A549 (cell line): Measurements from ENCODE around the gene DTX1. TPM values are rescaled to one million over a fixed set of nuclear protein-coding genes. Genes with fewer than 3 reads are reported as not detected.
A peak's percentile ranks its signal among the peaks of the same experiment; 100 is the strongest.

Experiments used
- ATAC-seq, 2 experiments: fragments of 200-7000 bp in 1 of 2; fragments of >200 bp in 1 of 2; cut with Nextera tagmentation in 1 of 2; cut with Tn5 transposase in 1 of 2; 3 replicates each; pipeline versions ENCODE4 v1.8.0 to v1.9.1; 2018 to 2020; ENCODE audit warnings: mild to moderate bottlenecking in 1 of 2, moderate library complexity in 1 of 2
- CTCF ChIA-PET: fragments of 300-600 bp; sonication (Branson Sonifier 250); formaldehyde crosslinking; extraction: SDS; loops from one replicate; lab custom pipeline; 2021; ENCODE audit warnings: antibody characterized with exemption, inconsistent platforms; lab: Yijun Ruan, JAX
- POLR2A ChIA-PET: fragments of 350-600 bp; formaldehyde crosslinking; extraction: SDS; loops from one replicate; lab custom pipeline; 2021; ENCODE audit warnings: antibody characterized with exemption, inconsistent platforms; lab: Yijun Ruan, JAX
- DNase-seq, 2 experiments: peaks; one replicate each; pipeline versions ENCODE4 v3.0.0 to v3.0.0-alpha.2; 2011 to 2016; ENCODE audit warnings: low read depth in 1 of 2, low spot score in 1 of 2
- FAIRE-seq: peaks from 2 replicates; lab custom pipeline; 2011; peaks lifted over from hg19 to GRCh38; lab: Jason Lieb, UNC
- H3K27ac ChIP-seq, 2 experiments: fragments of >200 bp; sonication (Bioruptor Twin); formaldehyde crosslinking; 3 replicates each; pipeline ENCODE4 v1.5.1; 2016 to 2017
- H3K4me1 ChIP-seq: fragments of >200 bp; sonication (Bioruptor Twin); formaldehyde crosslinking; 3 replicates; pipeline ENCODE4 v1.6.1; 2016
- H3K4me2 ChIP-seq: fragments of >200 bp; sonication (Bioruptor Twin); formaldehyde crosslinking; 3 replicates; pipeline ENCODE4 v1.6.1; 2016
- H3K4me3 ChIP-seq: fragments of >200 bp; sonication (Bioruptor Twin); formaldehyde crosslinking; 3 replicates; pipeline ENCODE4 v1.5.1; 2016
- H3K9me3 ChIP-seq: fragments of >200 bp; sonication (Bioruptor Twin); formaldehyde crosslinking; 3 replicates; pipeline ENCODE4 v1.6.1; 2016
- CHD4 ChIP-seq: fragments of 200-600 bp; sonication (generic); IDR thresholded peaks from 2 replicates; pipeline ENCODE4 v1.6.1; 2016; ENCODE audit warnings: antibody characterized with exemption, mild to moderate bottlenecking, borderline replicate concordance
- EHMT2 ChIP-seq: fragments of 200-600 bp; sonication (generic); IDR thresholded peaks from 2 replicates; pipeline ENCODE4 v1.6.1; 2016; ENCODE audit warnings: antibody characterized with exemption, low read depth, mild to moderate bottlenecking, moderate library complexity
- EP300 ChIP-seq, 2 experiments: fragments of >200 bp; sonication (Bioruptor Twin); formaldehyde crosslinking; IDR thresholded peaks; 2 replicates in 1 of 2; 3 replicates in 1 of 2; pipeline ENCODE4 v1.6.1; 2016 to 2017
- GATA3 ChIP-seq: IDR thresholded peaks from 2 replicates; pipeline ENCODE4 v1.6.1; 2012; ENCODE audit warnings: borderline replicate concordance
- HEYL ChIP-seq: fragments of 250-450 bp; sonication (Bioruptor Pico); IDR thresholded peaks from 2 replicates; pipeline ENCODE4 v1.8.0; 2021; ENCODE audit warnings: mild to moderate bottlenecking, moderate library complexity
- HOXA7 ChIP-seq: fragments of 250-450 bp; sonication (Bioruptor Pico); IDR thresholded peaks from 2 replicates; pipeline ENCODE4 v1.5.0; 2020; ENCODE audit warnings: mild to moderate bottlenecking, moderate library complexity
- HOXB13 ChIP-seq: fragments of 250-450 bp; sonication (Bioruptor Pico); IDR thresholded peaks from 2 replicates; pipeline ENCODE4 v1.5.0; 2020; ENCODE audit warnings: low read depth, mild to moderate bottlenecking, moderate library complexity
- HOXB5 ChIP-seq: fragments of 250-450 bp; sonication (Bioruptor Pico); IDR thresholded peaks from 2 replicates; pipeline ENCODE4 v1.5.0; 2020; ENCODE audit warnings: mild to moderate bottlenecking, moderate library complexity
- JUNB ChIP-seq: fragments of >200 bp; sonication (Bioruptor Twin); formaldehyde crosslinking; IDR thresholded peaks from 2 replicates; pipeline ENCODE4 v1.6.1; 2016
- MAZ ChIP-seq: fragments of 150-350 bp; IDR thresholded peaks from 2 replicates; pipeline ENCODE4 v1.6.1; 2014; ENCODE audit warnings: antibody characterized with exemption, low read depth, low read length, borderline replicate concordance
- NPAS2 ChIP-seq: fragments of 250-450 bp; sonication (Bioruptor Pico); IDR thresholded peaks from 2 replicates; pipeline ENCODE4 v1.8.0; 2022; ENCODE audit warnings: mild to moderate bottlenecking, moderate library complexity, borderline replicate concordance
- POLR2A ChIP-seq: IDR thresholded peaks from 2 replicates; pipeline ENCODE4 v1.6.1; 2012; ENCODE audit warnings: mild to moderate bottlenecking, low read length
- RFX5 ChIP-seq: fragments of 450-650 bp; IDR thresholded peaks from 2 replicates; pipeline ENCODE4 v1.7.1; 2014; ENCODE audit warnings: antibody characterized with exemption, mild to moderate bottlenecking, moderate library complexity
- SREBF2 ChIP-seq: fragments of 450-650 bp; IDR thresholded peaks from 2 replicates; pipeline ENCODE4 v1.6.1; 2014; ENCODE audit warnings: mild to moderate bottlenecking, moderate library complexity
- ZFP36 ChIP-seq: fragments of 450-650 bp; IDR thresholded peaks from 2 replicates; pipeline ENCODE4 v1.6.1; 2014; ENCODE audit warnings: borderline replicate concordance; ENCODE audit not compliant: partially characterized antibody
- ZSCAN20 ChIP-seq: fragments of 250-450 bp; sonication (Bioruptor Pico); IDR thresholded peaks from 2 replicates; pipeline ENCODE4 v1.8.0; 2022; ENCODE audit warnings: mild to moderate bottlenecking, moderate library complexity
- WGBS: methylation state at CpG from one replicate; pipeline ENCODE4 v1.1.6; 2017; ENCODE audit errors: missing lambda C conversion rate; 5-methylcytosine and 5-hydroxymethylcytosine counted together
- polyA plus RNA-seq, 4 experiments: library from polyadenylated mRNA; depleted of rRNA in 3 of 4; stranded (reverse); fragments of >200 nt; fragmentation: RNase III in 1 of 4; extraction: RNeasy Plus Mini Kit Qiagen cat#74134 plus additional on column Dnase treatment in 1 of 4; gene quantifications; 2 replicates in 3 of 4; 3 replicates in 1 of 4; pipeline ENCODE4 v1.2.3, GENCODE V29; 2011 to 2017
- TF ChIP-seq, protein P1 (sequence below): IDR thresholded peaks from 2 replicates; pipeline ENCODE4 v1.6.1; 2012
- TF ChIP-seq, protein P2 (sequence below): fragments of >200 bp; sonication (Bioruptor Twin); formaldehyde crosslinking; IDR thresholded peaks from 3 replicates; pipeline ENCODE4 v1.6.1; 2016
- TF ChIP-seq, protein P3 (sequence below): IDR thresholded peaks from 2 replicates; pipeline ENCODE4 v1.6.1; 2012

DTX1 gene
- polyA plus RNA-seq, 2 of the 4 experiments (the other 2 are of a cell fraction), result 0.28 to 0.37 TPM

DNA sequence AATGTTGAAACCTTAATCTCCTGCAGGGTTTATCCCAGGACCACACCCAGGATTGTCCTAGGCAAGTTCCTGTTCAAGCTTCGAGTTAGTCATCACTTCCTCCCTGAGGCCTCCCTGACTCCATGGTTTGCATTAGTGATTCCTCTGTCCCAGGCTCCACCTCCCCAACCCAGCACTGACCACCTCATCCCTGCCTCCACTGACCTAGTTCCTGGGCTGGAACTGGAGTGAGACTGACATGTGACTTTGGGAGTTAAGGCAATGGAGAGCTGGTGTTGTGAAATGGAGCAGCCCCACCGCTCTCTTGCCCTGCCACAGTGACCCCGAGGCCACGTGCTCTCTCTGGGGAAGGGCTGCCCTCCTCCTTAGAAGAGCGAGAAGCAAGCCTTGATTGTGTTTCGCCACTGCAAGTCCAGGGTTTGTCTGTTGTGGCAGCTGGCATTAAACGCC is 15.8 kb upstream of the DTX1 start (continued):
- TF ChIP-seq HOXA7 (CRISPR knock-in tag) (no peak), HOXB13 (CRISPR knock-in tag) (no peak), NPAS2 (CRISPR knock-in tag) (no peak), GATA3 (no peak), ZSCAN20 (CRISPR knock-in tag) (no peak), EP300 (IDR thresholded peaks at IDR 0.05) (no peak)
- TF ChIP-seq, protein P1, sequence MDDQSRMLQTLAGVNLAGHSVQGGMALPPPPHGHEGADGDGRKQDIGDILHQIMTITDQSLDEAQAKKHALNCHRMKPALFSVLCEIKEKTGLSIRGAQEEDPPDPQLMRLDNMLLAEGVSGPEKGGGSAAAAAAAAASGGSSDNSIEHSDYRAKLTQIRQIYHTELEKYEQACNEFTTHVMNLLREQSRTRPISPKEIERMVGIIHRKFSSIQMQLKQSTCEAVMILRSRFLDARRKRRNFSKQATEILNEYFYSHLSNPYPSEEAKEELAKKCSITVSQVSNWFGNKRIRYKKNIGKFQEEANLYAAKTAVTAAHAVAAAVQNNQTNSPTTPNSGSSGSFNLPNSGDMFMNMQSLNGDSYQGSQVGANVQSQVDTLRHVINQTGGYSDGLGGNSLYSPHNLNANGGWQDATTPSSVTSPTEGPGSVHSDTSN, result no peak

DNA sequence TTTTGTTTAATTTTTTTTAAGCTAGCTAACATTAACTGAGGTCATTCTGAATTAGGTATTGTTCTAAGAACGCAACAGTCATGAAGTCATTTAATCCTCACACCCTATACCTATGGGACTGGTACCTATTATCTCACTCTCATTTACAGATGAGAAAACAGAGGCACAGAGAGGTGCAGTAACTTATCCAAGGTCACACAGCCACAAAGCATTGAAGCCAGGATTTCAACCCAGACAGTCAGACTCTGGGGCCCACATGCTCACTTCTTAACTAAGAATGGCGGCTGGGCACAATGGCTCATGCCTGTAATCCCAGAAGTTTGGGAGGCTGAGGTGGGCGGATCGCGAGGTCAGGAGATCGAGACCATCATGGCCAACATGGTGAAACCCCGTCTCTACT is 15.0 kb upstream of the DTX1 start:
- CTCF ChIA-PET, result interaction anchor here (0.6 to 1.5 kb wide), 4 partner anchors 8 to 170 kb away, joined by 3 to 9 read pairs (median 4); no protein-coding TSS in a partner anchor
- H3K4me3 ChIP-seq, result no peak overlapping the region
- FAIRE-seq (no peak), ATAC-seq (no peak), DNase-seq (no peak)
- TF ChIP-seq EHMT2 (no peak), ZFP36 (peak; percentile 42)
- TF ChIP-seq, protein P2, sequence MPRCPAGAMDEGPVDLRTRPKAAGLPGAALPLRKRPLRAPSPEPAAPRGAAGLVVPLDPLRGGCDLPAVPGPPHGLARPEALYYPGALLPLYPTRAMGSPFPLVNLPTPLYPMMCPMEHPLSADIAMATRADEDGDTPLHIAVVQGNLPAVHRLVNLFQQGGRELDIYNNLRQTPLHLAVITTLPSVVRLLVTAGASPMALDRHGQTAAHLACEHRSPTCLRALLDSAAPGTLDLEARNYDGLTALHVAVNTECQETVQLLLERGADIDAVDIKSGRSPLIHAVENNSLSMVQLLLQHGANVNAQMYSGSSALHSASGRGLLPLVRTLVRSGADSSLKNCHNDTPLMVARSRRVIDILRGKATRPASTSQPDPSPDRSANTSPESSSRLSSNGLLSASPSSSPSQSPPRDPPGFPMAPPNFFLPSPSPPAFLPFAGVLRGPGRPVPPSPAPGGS, result no peak
- H3K4me2 ChIP-seq, result no peak overlapping the region
- no peaks in the 10 kb centered on the region for H3K9me3 ChIP-seq
- peak overlapping the region in 1 of 2 experiments; percentile 66; a peak in 2 of 6 replicates for H3K27ac ChIP-seq
- 97% methylated on average over 7 of the region's 7 CpGs for WGBS
- POLR2A ChIA-PET, result no interaction called here
- peaks cover 11% of the 10 kb centered on the region for H3K4me1 ChIP-seq

DNA sequence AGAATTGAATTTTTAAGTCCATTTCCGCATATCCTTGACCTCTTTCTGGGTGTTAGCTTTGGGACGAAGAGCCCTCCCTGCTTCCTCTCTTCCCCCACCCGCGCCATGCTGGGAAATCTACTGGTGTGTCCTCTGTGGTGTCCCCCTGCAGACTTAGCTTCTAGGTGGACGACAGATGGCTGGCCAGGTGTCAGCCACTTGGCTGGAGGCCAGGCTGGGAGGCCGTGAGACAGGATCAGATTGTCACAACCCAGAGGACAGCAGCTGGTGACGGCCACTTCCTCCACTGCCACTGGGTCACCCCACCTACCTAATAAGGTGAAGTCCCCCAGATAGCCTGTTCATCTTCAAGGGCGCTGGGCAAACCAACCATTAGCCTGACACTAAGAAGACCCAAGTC is 13.3 kb upstream of the DTX1 start:
- no peak for ATAC-seq
- Histone ChIP-seq H3K4me1 (peaks cover 11% of the 10 kb centered on the region), H3K9me3 (no peaks in the 10 kb centered on the region), H3K4me2 (no peak overlapping the region), H3K4me3 (no peak overlapping the region), H3K27ac (no peak overlapping the region)
- DNase-seq, result no peak
- whole genome bisulfite sequencing, result 77% methylated on average over 8 of the region's 8 CpGs
- ChIA-PET POLR2A (no interaction called here), CTCF (interaction anchor here (0.6 to 1.5 kb wide), 3 partner anchors 55 to 381 kb away, joined by 3 to 5 read pairs (median 3); no protein-coding TSS in a partner anchor)
- no peak for TF ChIP-seq RFX5
- no peak for TF ChIP-seq EHMT2
- TF ChIP-seq POLR2A, result no peak
- TF ChIP-seq, protein P3, sequence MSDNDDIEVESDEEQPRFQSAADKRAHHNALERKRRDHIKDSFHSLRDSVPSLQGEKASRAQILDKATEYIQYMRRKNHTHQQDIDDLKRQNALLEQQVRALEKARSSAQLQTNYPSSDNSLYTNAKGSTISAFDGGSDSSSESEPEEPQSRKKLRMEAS, result no peak
- FAIRE-seq, result no peak

DNA sequence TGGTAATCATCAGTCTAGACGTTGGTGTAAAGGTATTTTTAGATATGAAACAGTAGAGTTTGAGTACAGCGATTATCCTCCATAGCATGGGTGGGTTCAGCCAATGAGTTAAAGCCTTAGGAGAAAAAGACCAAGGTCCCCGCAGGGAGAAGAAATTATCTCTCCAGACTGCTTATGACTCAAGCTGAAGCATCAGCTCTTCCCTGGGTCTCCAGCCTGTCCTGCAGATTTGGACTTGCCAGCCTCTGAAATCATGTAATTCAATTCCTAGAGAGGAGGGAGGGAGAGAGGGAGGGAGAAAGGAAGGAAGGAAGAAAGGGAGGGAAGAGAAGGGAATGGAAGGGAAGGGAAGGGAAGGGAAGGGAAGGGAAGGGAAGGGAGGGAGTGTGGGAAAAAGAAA is 12.0 kb upstream of the DTX1 start:
- Histone ChIP-seq H3K4me1 (peaks cover 11% of the 10 kb centered on the region), H3K4me2 (no peak overlapping the region), H3K4me3 (no peak overlapping the region), H3K27ac (no peak overlapping the region), H3K9me3 (no peaks in the 10 kb centered on the region)
- ChIA-PET CTCF (interaction anchor here (0.6 to 11.0 kb wide), 4 partner anchors 8 to 109 kb away, joined by 3 to 142 read pairs (median 7); partner anchors contain the start of gene CFAP73), POLR2A (no interaction called here)
- no peak for DNase-seq
- TF ChIP-seq JUNB (no peak), MAZ (no peak), CHD4 (no peak), SREBF2 (no peak), HOXB5 (CRISPR knock-in tag) (no peak), HEYL (CRISPR knock-in tag) (no peak)
- TF ChIP-seq, protein P2, result no peak
- WGBS, result 32% methylated on average over 3 of the region's 3 CpGs
- FAIRE-seq, result no peak
- no peak for ATAC-seq
